ENCODE results near the gene RNLS. TPM values are rescaled to one million over a fixed set of nuclear protein-coding genes. Genes with fewer than 3 reads are reported as not detected.

Gene RNLS
- total RNA-seq, 1 experiment from 2014 or later = 11.4 TPM

DNA sequence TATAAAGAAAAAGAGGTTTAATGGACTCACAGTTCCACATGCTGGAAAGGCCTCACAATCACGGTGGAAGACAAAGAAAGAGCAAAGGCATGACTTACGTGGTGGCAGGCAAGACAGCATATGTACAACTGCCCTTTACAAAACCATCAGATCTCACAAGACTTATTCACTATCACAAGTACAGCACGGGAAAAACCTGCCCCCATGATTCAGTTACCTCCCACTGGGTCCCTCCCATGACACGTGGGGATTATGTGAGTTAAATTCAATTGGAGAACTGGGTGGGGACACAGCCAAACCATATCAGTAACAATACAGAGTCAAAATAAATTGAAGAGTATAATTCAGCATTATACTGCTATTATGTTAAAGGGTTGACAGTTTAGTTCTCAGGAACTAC, 37.8 kb downstream of the RNLS start:
- CTCF ChIA-PET = no interaction called here
- POLR2A ChIA-PET = no interaction called here
- peaks cover 4% of the 10 kb centered on the region; the same call in 1 of the 2 replicates for H3K4me1 ChIP-seq (ENCODE audit: control insufficient read depth, insufficient read depth, low read length)
- no peak overlapping the region for H3K4me3 ChIP-seq (ENCODE audit: low read depth in 2 of 2, low read length in 2 of 2)
- no TSS peak for BruUV-seq (replicated peaks)
- no peaks in the 10 kb centered on the region for H3K27me3 ChIP-seq (ENCODE audit: control insufficient read depth, insufficient read depth, low read length)
- intact Hi-C loops (cut with micrococcal nuclease; ENCODE audit: unreplicated experiment) (no loop called here), in situ Hi-C loops (cut with HindIII; ENCODE audit: low pct_unique_long_range_greater_than_20kb, low sequenced_read_pairs) (no loop called here)
- no peaks in the 10 kb centered on the region for H3K36me3 ChIP-seq (ENCODE audit: control insufficient read depth, insufficient read depth, low read length)
- DNase-seq (ENCODE audit: low read depth, low spot score) (no peak), ATAC-seq (no peak)
- H3K27ac ChIP-seq (ENCODE audit: low read length) = no peak overlapping the region
- no peaks in the 10 kb centered on the region for H3K9me3 ChIP-seq (ENCODE audit: control insufficient read depth, insufficient read depth, low read depth, low read length)
- TF ChIP-seq SIN3A (IDR thresholded peaks at IDR 0.05; ENCODE audit: borderline replicate concordance, insufficient read depth, low read depth, low read length) (no peak), TCF7L2 (IDR thresholded peaks at IDR 0.05; ENCODE audit: low read depth, low read length) (no peak), POLR2AphosphoS5 (IDR thresholded peaks at IDR 0.05; ENCODE audit: low read depth, low read length) (no peak)
- TF ChIP-seq, protein P1, sequence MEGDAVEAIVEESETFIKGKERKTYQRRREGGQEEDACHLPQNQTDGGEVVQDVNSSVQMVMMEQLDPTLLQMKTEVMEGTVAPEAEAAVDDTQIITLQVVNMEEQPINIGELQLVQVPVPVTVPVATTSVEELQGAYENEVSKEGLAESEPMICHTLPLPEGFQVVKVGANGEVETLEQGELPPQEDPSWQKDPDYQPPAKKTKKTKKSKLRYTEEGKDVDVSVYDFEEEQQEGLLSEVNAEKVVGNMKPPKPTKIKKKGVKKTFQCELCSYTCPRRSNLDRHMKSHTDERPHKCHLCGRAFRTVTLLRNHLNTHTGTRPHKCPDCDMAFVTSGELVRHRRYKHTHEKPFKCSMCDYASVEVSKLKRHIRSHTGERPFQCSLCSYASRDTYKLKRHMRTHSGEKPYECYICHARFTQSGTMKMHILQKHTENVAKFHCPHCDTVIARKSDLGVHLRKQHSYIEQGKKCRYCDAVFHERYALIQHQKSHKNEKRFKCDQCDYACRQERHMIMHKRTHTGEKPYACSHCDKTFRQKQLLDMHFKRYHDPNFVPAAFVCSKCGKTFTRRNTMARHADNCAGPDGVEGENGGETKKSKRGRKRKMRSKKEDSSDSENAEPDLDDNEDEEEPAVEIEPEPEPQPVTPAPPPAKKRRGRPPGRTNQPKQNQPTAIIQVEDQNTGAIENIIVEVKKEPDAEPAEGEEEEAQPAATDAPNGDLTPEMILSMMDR (IDR thresholded peaks at IDR 0.05) = no peak
- TF ChIP-seq, protein P2, sequence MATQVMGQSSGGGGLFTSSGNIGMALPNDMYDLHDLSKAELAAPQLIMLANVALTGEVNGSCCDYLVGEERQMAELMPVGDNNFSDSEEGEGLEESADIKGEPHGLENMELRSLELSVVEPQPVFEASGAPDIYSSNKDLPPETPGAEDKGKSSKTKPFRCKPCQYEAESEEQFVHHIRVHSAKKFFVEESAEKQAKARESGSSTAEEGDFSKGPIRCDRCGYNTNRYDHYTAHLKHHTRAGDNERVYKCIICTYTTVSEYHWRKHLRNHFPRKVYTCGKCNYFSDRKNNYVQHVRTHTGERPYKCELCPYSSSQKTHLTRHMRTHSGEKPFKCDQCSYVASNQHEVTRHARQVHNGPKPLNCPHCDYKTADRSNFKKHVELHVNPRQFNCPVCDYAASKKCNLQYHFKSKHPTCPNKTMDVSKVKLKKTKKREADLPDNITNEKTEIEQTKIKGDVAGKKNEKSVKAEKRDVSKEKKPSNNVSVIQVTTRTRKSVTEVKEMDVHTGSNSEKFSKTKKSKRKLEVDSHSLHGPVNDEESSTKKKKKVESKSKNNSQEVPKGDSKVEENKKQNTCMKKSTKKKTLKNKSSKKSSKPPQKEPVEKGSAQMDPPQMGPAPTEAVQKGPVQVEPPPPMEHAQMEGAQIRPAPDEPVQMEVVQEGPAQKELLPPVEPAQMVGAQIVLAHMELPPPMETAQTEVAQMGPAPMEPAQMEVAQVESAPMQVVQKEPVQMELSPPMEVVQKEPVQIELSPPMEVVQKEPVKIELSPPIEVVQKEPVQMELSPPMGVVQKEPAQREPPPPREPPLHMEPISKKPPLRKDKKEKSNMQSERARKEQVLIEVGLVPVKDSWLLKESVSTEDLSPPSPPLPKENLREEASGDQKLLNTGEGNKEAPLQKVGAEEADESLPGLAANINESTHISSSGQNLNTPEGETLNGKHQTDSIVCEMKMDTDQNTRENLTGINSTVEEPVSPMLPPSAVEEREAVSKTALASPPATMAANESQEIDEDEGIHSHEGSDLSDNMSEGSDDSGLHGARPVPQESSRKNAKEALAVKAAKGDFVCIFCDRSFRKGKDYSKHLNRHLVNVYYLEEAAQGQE (IDR thresholded peaks at IDR 0.05; ENCODE audit: insufficient read depth in 1 of 2, low read depth in 2 of 2, low read length in 1 of 2) = no peak

DNA sequence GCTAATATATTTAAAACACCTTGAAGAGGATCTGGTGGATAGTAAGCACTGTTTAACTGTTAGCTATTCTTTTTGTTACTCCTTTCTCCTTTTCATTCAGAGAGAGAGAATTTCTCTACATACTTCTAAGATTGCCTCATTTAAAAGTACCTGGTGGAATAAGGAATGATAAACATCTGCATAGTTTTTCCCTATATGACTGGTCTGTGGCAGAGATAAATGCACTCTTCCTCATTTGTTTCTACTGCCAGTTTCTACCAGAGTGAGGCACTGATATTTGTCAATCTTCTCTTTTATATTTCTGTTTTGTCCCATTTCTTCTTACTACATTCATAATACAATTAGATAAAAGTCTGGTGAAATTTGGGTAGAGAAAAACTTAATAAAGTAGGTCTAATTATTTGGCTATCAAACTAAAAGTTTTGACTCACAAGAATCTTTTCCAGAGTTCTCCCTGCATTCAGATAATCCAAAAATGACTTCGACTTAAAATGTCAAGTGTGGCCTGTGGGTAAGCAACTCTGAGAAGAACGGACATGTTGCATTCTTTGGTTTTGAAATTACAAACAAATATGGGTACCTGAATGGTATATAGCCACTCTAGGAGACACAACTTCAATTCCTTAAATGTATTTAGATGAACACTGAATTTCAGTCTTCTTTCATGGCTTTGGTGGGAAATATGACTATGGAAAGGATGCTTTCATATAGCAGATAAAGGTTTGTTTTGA, 38.8 kb downstream of the RNLS start:
- no peaks in the 10 kb centered on the region for H3K9me3 ChIP-seq (ENCODE audit: control insufficient read depth, insufficient read depth, low read depth, low read length)
- no peak for DNase-seq (ENCODE audit: low read depth, low spot score)
- no peak for ATAC-seq
- H3K36me3 ChIP-seq (ENCODE audit: control insufficient read depth, insufficient read depth, low read length) = no peaks in the 10 kb centered on the region
- TF ChIP-seq, protein P1 (IDR thresholded peaks at IDR 0.05) = no peak
- TF ChIP-seq POLR2AphosphoS5 (IDR thresholded peaks at IDR 0.05; ENCODE audit: low read depth, low read length) (no peak), SIN3A (IDR thresholded peaks at IDR 0.05; ENCODE audit: borderline replicate concordance, insufficient read depth, low read depth, low read length) (no peak), TCF7L2 (IDR thresholded peaks at IDR 0.05; ENCODE audit: low read depth, low read length) (no peak)
- TF ChIP-seq, protein P2 (IDR thresholded peaks at IDR 0.05; ENCODE audit: insufficient read depth in 1 of 2, low read depth in 2 of 2, low read length in 1 of 2) = no peak
- CTCF ChIA-PET = no interaction called here
- intact Hi-C loops (cut with micrococcal nuclease; ENCODE audit: unreplicated experiment) (no loop called here), in situ Hi-C loops (cut with HindIII; ENCODE audit: low pct_unique_long_range_greater_than_20kb, low sequenced_read_pairs) (no loop called here)
- peaks cover 4% of the 10 kb centered on the region; the same call in 1 of the 2 replicates for H3K4me1 ChIP-seq (ENCODE audit: control insufficient read depth, insufficient read depth, low read length)
- POLR2A ChIA-PET = no interaction called here
- H3K27ac ChIP-seq (ENCODE audit: low read length) = no peak overlapping the region
- BruUV-seq (replicated peaks) = no TSS peak
- H3K27me3 ChIP-seq (ENCODE audit: control insufficient read depth, insufficient read depth, low read length) = no peaks in the 10 kb centered on the region
- H3K4me3 ChIP-seq (ENCODE audit: low read depth in 2 of 2, low read length in 2 of 2) = no peak overlapping the region

Measured in Panc1 (cell line).